ENCODE data around the gene SETD6. TPM values are rescaled to one million over a fixed set of nuclear protein-coding genes. Genes with fewer than 3 reads are reported as not detected.
"Not testable (repeated sequence)": the region's sequence is repeated elsewhere in the genome, so short reads cannot be mapped to it uniquely, and the experiment has no call there.

Gene SETD6
- total RNA-seq, 1 experiment from 2014 or later, result 41.1 TPM

DNA sequence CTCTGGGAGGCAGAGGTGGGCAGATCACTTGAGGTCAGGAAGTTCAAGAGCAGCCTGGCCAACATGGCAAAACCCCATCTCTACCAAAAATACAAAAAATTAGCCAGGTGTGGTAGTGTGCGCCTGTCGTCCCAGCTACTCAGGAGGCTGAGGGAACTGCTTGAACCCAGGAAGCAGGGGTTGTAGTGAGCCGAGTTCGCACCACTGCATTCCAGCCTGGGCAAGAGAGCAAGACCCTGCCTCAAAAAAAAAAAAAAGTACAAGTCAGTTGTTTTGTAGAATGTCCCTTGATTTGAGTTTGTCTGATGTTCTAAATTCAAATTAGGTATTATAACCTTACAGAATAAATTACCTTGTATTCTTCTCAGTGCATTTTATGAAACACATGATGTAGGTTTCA is 50.4 kb downstream of the SETD6 start:
- peaks cover 65% of the 10 kb centered on the region for H3K36me3 Mint-ChIP-seq
- CTCF ChIA-PET, result not testable (repeated sequence)

More for the DNA sequence above, 50.4 kb downstream of the SETD6 start:
- H3K27ac Mint-ChIP-seq; DNase-seq (ENCODE audit: low spot score); H3K27me3 Mint-ChIP-seq (ENCODE audit: low read depth); ATAC-seq; H3K4me1 Mint-ChIP-seq; H3K4me3 Mint-ChIP-seq; H3K9me3 Mint-ChIP-seq; POLR2A ChIA-PET: not testable (repeated sequence)
- peak; percentile 51; the same call in 1 of the 2 replicates for TF ChIP-seq ZNF121 (CRISPR knock-in tag; IDR thresholded peaks at IDR 0.05)

Other genes starting within 250 kb of the SETD6 start
- gene PRSS54, start 220.5 kb upstream of the SETD6 start, total RNA-seq (2021), result not detected in 3 replicates
- 7.3 to 11.6 TPM (median 9.8 TPM) in 3 replicates for gene GINS3, start 123.0 kb upstream of the SETD6 start, total RNA-seq (2021)
- gene NDRG4, start 15.4 kb upstream of the SETD6 start, total RNA-seq (2021), result 20.5 to 24.6 TPM (median 23.1 TPM) in 3 replicates
- gene CNOT1, start 114.3 kb downstream of the SETD6 start, total RNA-seq (2021), result 278 to 314 TPM (median 283 TPM) in 3 replicates
- gene SLC38A7, start 169.3 kb downstream of the SETD6 start, total RNA-seq (2021), result 20.6 to 23.1 TPM (median 22.9 TPM) in 3 replicates
- 180 to 192 TPM (median 185 TPM) in 3 replicates for gene GOT2, start 218.8 kb downstream of the SETD6 start, total RNA-seq (2021)

Data from WTC11 (cell line).